ENCODE measurements around the gene TNPO2.
A peak's percentile ranks its signal among the peaks of the same experiment; 100 is the strongest.

The TNPO2 gene

GRCh38 chr19:12723641-12724426 lies at the start of gene TNPO2:
TSS of gene TNPO2 (minus strand) at chr19:12723932. CDS start at chr19:12720977, 2,955 bp downstream.
- DNase-seq: peak; percentile 79

GRCh38 chr19:12772323-12772722 lies 48.6 kb upstream of the TNPO2 start:
- DNase-seq: no peak

- no peak for DNase-seq
Measured at GRCh38 chr19:12770922-12771321, 47.2 kb upstream of the TNPO2 start.

- DNase-seq: no peak
Measured at GRCh38 chr19:12769689-12770088, 46.0 kb upstream of the TNPO2 start.

GRCh38 chr19:12767666-12768065 lies 43.9 kb upstream of the TNPO2 start:
- no peak for DNase-seq

GRCh38 chr19:12767150-12767549 lies 43.4 kb upstream of the TNPO2 start:
- no peak for DNase-seq

GRCh38 chr19:12766051-12766521 lies 42.4 kb upstream of the TNPO2 start:
- DNase-seq: no peak

GRCh38 chr19:12764698-12765097 lies 41.0 kb upstream of the TNPO2 start:
- no peak for DNase-seq

- no peak for DNase-seq
Measured at GRCh38 chr19:12763100-12763499, 39.4 kb upstream of the TNPO2 start.

- no peak for DNase-seq
Measured at GRCh38 chr19:12759686-12760085, 36.0 kb upstream of the TNPO2 start.

GRCh38 chr19:12757544-12758274 lies 34.0 kb upstream of the TNPO2 start:
- peak; percentile 64 for DNase-seq

GRCh38 chr19:12756150-12756883 lies 32.6 kb upstream of the TNPO2 start:
- DNase-seq: no peak

- DNase-seq: no peak
Measured at GRCh38 chr19:12754465-12755196, 30.9 kb upstream of the TNPO2 start.

- no peak for DNase-seq
Measured at GRCh38 chr19:12752056-12752781, 28.5 kb upstream of the TNPO2 start.

- DNase-seq: no peak
Measured at GRCh38 chr19:12751635-12752034, 27.9 kb upstream of the TNPO2 start, which contains the start of gene BEST2. TSS of gene BEST2 (plus strand) at chr19:12751791. CDS start at chr19:12752593, 802 bp downstream.

GRCh38 chr19:12750851-12751250 lies 27.1 kb upstream of the TNPO2 start:
- no peak for DNase-seq

- peak; percentile 26 for DNase-seq
Measured at GRCh38 chr19:12749938-12750521, 26.3 kb upstream of the TNPO2 start.

- no peak for DNase-seq
Measured at GRCh38 chr19:12748489-12748888, 24.8 kb upstream of the TNPO2 start.

- no peak for DNase-seq
Measured at GRCh38 chr19:12745166-12745897, 21.6 kb upstream of the TNPO2 start.

GRCh38 chr19:12737835-12738351 lies 14.2 kb upstream of the TNPO2 start:
- DNase-seq: no peak

Data from NCI-H1105 treated with DMSO at 0.1 percent for 48 hours (cell line).